OCI-LY7 (cell line): ENCODE results near the gene TM2D3. TPM values are rescaled to one million over a fixed set of nuclear protein-coding genes. Genes with fewer than 3 reads are reported as not detected.

Source experiments
- BruUV-seq: library from RNA; stranded (reverse); fragments of 400-500 nt; replicated peaks from 2 replicates; lab custom pipeline; 2021; lab: Mats Ljungman, UMichigan
- CTCF ChIA-PET: fragments of 300-600 bp; sonication (Branson Sonifier 250); formaldehyde crosslinking; loops from one replicate; lab custom pipeline; 2022; ENCODE audit warnings: antibody characterized with exemption; ENCODE audit not compliant: unreplicated experiment; lab: Charles Lee
- POLR2A ChIA-PET: fragments of 300-600 bp; sonication (Branson Sonifier 250); formaldehyde crosslinking; loops from one replicate; lab custom pipeline; 2022; ENCODE audit warnings: antibody characterized with exemption; lab: Charles Lee
- DNase-seq: peaks from one replicate; pipeline ENCODE4 v3.0.0-alpha.2; 2015; ENCODE audit warnings: low spot score
- H2AFZ ChIP-seq: fragments of 200-600 bp; sonication (generic), shearing (Covaris generic); 2 replicates; pipeline ENCODE4 v1.6.1; 2014; ENCODE audit warnings: mild to moderate bottlenecking, antibody characterized with exemption, low read length, moderate library complexity
- H3K27ac ChIP-seq: fragments of 200-600 bp; sonication (generic); 2 replicates; pipeline ENCODE4 v1.5.1; 2014; ENCODE audit warnings: mixed run types, low read depth, mild to moderate bottlenecking, moderate library complexity, low read length, inconsistent platforms; ENCODE audit not compliant: poor library complexity, severe bottlenecking
- H3K36me3 ChIP-seq: fragments of 200-600 bp; sonication (generic); 2 replicates; pipeline ENCODE4 v1.6.1; 2014; ENCODE audit warnings: mild to moderate bottlenecking, antibody characterized with exemption, low read length, moderate library complexity, mixed read lengths; ENCODE audit not compliant: insufficient read depth
- H3K4me1 ChIP-seq: fragments of 200-600 bp; sonication (generic); 2 replicates; pipeline ENCODE4 v1.5.1; 2014; ENCODE audit warnings: mild to moderate bottlenecking, low read length; ENCODE audit not compliant: insufficient read depth, poor library complexity, severe bottlenecking
- H3K4me2 ChIP-seq: fragments of 200-600 bp; sonication (generic); 2 replicates; pipeline ENCODE4 v1.6.1; 2014; ENCODE audit warnings: mild to moderate bottlenecking, low read length
- H3K4me3 ChIP-seq: fragments of 200-600 bp; sonication (generic); 2 replicates; pipeline ENCODE4 v1.5.1; 2014; ENCODE audit warnings: mild to moderate bottlenecking, low read depth, low read length; ENCODE audit not compliant: poor library complexity, severe bottlenecking
- H3K79me2 ChIP-seq: fragments of 200-600 bp; sonication (generic); 2 replicates; pipeline ENCODE4 v1.6.1; 2016; ENCODE audit warnings: low read depth, mild to moderate bottlenecking, low read length, moderate library complexity, mixed read lengths; ENCODE audit not compliant: insufficient read depth
- H3K9me2 ChIP-seq: fragments of 200-600 bp; sonication (generic); 2 replicates; pipeline ENCODE4 v1.6.1; 2016; ENCODE audit warnings: mild to moderate bottlenecking, low read length, mixed read lengths; ENCODE audit not compliant: insufficient read depth
- H3K9me3 ChIP-seq: fragments of 200-600 bp; sonication (generic); 2 replicates; pipeline ENCODE4 v1.6.1; 2014; ENCODE audit warnings: mild to moderate bottlenecking, mixed run types, low read length, mixed read lengths
- H4K20me1 ChIP-seq: fragments of 200-600 bp; sonication (generic); 2 replicates; pipeline ENCODE4 v1.6.1; 2014; ENCODE audit warnings: mild to moderate bottlenecking, antibody characterized with exemption, low read length, moderate library complexity, mixed read lengths; ENCODE audit not compliant: insufficient read depth
- EZH2phosphoT487 ChIP-seq: fragments of 200-600 bp; sonication (generic); IDR thresholded peaks from 2 replicates; pipeline ENCODE4 v1.6.1; 2018; ENCODE audit warnings: low read depth, borderline replicate concordance, mild to moderate bottlenecking, mixed run types, antibody characterized with exemption, low read length, moderate library complexity, mixed read lengths
- intact Hi-C: fragments of 100-400 bp; cut with micrococcal nuclease; formaldehyde crosslinking; loops from one replicate; pipeline ENCODE4 v1.10.0; 2022; ENCODE audit not compliant: unreplicated experiment
- total RNA-seq, 2 experiments: library from RNA; depleted of rRNA in 1 of 2; stranded (reverse); fragments of >200 nt in 1 of 2; shearing (Covaris generic) in 1 of 2; gene quantifications; 2 replicates each; pipeline ENCODE4 v1.2.3, GENCODE V29; 2014 to 2022
- TF ChIP-seq, protein P1 (sequence below): fragments of 200-600 bp; sonication (generic); conservative IDR thresholded peaks from 2 replicates; pipeline ENCODE4 v1.5.1; 2014; ENCODE audit warnings: mild to moderate bottlenecking, antibody characterized with exemption, low read length, moderate library complexity, mixed read lengths

TM2D3 gene
- total RNA-seq, 2 experiments from 2014 or later: 33.6 to 39.0 TPM

DNA sequence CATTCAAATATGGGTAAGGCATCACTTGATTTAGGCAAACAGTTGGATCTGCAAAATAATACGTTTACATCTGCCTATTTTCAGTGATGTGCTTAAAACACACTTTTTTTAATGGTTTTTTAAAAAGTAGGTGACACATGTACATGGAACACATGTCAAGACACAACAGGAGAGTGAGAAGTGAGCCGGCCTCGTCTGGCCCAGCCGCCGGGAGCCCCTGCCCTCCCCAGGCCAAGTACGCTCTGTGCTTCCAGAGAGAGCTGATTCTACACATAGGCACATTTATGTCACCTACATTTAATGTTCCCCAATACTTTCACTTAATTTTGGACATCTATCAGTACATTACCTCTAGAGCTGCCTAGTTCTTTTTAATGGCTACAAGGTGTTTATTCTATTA is 3.8 kb downstream of the TM2D3 start:
- POLR2A ChIA-PET: interaction anchor here (1.1 kb wide), 1 partner anchor 354 kb away, joined by 3 read pairs; no protein-coding TSS in a partner anchor
- H3K9me2 ChIP-seq: no peaks in the 10 kb centered on the region
- peaks cover 27% of the 10 kb centered on the region for H3K4me1 ChIP-seq
- H3K27ac ChIP-seq: no peak overlapping the region
- no peak overlapping the region for H2AFZ ChIP-seq
- peaks cover 23% of the 10 kb centered on the region for H4K20me1 ChIP-seq
- intact Hi-C loops: no loop called here
- TF ChIP-seq EZH2phosphoT487: no peak
- TF ChIP-seq, protein P1, sequence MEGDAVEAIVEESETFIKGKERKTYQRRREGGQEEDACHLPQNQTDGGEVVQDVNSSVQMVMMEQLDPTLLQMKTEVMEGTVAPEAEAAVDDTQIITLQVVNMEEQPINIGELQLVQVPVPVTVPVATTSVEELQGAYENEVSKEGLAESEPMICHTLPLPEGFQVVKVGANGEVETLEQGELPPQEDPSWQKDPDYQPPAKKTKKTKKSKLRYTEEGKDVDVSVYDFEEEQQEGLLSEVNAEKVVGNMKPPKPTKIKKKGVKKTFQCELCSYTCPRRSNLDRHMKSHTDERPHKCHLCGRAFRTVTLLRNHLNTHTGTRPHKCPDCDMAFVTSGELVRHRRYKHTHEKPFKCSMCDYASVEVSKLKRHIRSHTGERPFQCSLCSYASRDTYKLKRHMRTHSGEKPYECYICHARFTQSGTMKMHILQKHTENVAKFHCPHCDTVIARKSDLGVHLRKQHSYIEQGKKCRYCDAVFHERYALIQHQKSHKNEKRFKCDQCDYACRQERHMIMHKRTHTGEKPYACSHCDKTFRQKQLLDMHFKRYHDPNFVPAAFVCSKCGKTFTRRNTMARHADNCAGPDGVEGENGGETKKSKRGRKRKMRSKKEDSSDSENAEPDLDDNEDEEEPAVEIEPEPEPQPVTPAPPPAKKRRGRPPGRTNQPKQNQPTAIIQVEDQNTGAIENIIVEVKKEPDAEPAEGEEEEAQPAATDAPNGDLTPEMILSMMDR: no peak
- no peak overlapping the region for H3K4me2 ChIP-seq
- CTCF ChIA-PET: no interaction called here
- DNase-seq: no peak
- H3K79me2 ChIP-seq: peaks cover 49% of the 10 kb centered on the region
- BruUV-seq: no TSS peak
- peaks cover 71% of the 10 kb centered on the region for H3K36me3 ChIP-seq
- H3K4me3 ChIP-seq: no peak overlapping the region
- no peaks in the 10 kb centered on the region for H3K9me3 ChIP-seq

DNA sequence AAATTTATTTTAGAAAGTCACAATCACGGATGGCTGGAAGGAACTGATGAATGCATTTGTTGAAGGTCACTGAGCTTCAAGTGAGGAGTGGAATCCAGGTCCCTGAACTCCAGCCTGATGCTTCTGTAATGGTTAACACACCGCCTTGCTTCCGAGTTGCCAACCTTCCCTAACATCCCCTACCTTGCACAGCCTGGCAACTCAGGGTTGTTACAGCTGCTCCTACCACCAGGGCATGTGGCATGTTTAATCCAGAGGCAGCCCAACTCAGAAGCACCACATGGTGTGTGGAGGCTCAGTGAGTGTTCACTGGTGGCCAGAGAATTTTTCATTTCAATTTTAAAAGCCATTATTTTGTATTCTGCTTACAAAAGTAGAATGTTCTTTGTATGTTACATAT is 4.9 kb downstream of the TM2D3 start:
- peaks cover 77% of the 10 kb centered on the region for H3K36me3 ChIP-seq
- H3K4me1 ChIP-seq: peaks cover 23% of the 10 kb centered on the region
- H3K4me3 ChIP-seq: no peak overlapping the region
- peaks cover 23% of the 10 kb centered on the region for H4K20me1 ChIP-seq
- no peak for DNase-seq
- H3K9me2 ChIP-seq: no peaks in the 10 kb centered on the region
- H3K79me2 ChIP-seq: peaks cover 45% of the 10 kb centered on the region
- H3K9me3 ChIP-seq: no peaks in the 10 kb centered on the region
- intact Hi-C loops: no loop called here
- H3K27ac ChIP-seq: no peak overlapping the region
- TF ChIP-seq, protein P1: no peak
- no peak for TF ChIP-seq EZH2phosphoT487
- POLR2A ChIA-PET: interaction anchor here (0.6 to 1.0 kb wide), 2 partner anchors 8 to 11 kb away, joined by 3 read pairs; no protein-coding TSS in a partner anchor
- CTCF ChIA-PET: no interaction called here
- BruUV-seq: no TSS peak
- no peak overlapping the region for H3K4me2 ChIP-seq
- H2AFZ ChIP-seq: no peak overlapping the region

DNA sequence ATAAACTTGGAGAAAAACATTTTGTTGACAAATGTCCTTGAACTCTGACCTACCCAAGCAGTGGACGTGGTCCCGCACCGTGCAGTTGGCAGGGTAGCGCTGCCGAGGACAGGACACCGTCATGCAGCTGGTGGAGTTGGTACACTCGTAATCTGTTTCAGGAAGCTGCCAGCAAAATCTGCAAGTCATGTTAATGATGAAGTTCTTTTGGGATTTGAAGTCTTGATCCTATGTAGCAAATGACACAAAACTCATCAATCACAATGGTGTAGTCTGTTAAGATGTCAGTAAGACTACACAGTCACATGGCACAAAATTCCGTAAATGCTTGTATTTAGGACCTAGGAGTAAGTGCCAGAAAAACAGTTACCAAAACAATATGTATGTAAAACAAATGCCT is 5.5 kb downstream of the TM2D3 start:
- H3K9me2 ChIP-seq: no peaks in the 10 kb centered on the region
- H3K4me2 ChIP-seq: no peak overlapping the region
- H4K20me1 ChIP-seq: peaks cover 23% of the 10 kb centered on the region
- CTCF ChIA-PET: no interaction called here
- H3K9me3 ChIP-seq: no peaks in the 10 kb centered on the region
- H3K36me3 ChIP-seq: peaks cover 82% of the 10 kb centered on the region
- peaks cover 29% of the 10 kb centered on the region for H3K4me1 ChIP-seq
- intact Hi-C loops: no loop called here
- peaks cover 44% of the 10 kb centered on the region for H3K79me2 ChIP-seq
- POLR2A ChIA-PET: interaction anchor here (1.0 kb wide), 1 partner anchor 9 kb away, joined by 3 read pairs; no protein-coding TSS in a partner anchor
- no TSS peak for BruUV-seq
- no peak for DNase-seq
- H3K4me3 ChIP-seq: no peak overlapping the region
- H3K27ac ChIP-seq: no peak overlapping the region
- TF ChIP-seq, protein P1: no peak
- TF ChIP-seq EZH2phosphoT487: no peak
- H2AFZ ChIP-seq: no peak overlapping the region
